HT1080 (cell line): ENCODE measurements around the gene HIP1. TPM values are rescaled to one million over a fixed set of nuclear protein-coding genes. Genes with fewer than 3 reads are reported as not detected.
"Not testable (repeated sequence)": the region's sequence is repeated elsewhere in the genome, so short reads cannot be mapped to it uniquely, and the experiment has no call there.

ENCODE experiments used
- DNase-seq: peaks from one replicate; pipeline ENCODE4 v3.0.0-alpha.2; 2015; ENCODE audit warnings: low read depth
- total RNA-seq: library from RNA; depleted of rRNA; stranded (reverse); fragments of >200 nt; shearing (Covaris generic); gene quantifications from 2 replicates; pipeline ENCODE4 v1.2.3, GENCODE V29; 2014

HIP1 gene
- total RNA-seq, 1 experiment from 2014 or later, result 4.6 TPM

- peak; percentile 54 for DNase-seq
Measured at GRCh38 chr7:75716992-75717626, 21.6 kb downstream of the HIP1 start.

GRCh38 chr7:75715864-75716263 lies 22.9 kb downstream of the HIP1 start:
- DNase-seq, result no peak

- no peak for DNase-seq
Measured at GRCh38 chr7:75712517-75713361, 26.0 kb downstream of the HIP1 start.

DNA sequence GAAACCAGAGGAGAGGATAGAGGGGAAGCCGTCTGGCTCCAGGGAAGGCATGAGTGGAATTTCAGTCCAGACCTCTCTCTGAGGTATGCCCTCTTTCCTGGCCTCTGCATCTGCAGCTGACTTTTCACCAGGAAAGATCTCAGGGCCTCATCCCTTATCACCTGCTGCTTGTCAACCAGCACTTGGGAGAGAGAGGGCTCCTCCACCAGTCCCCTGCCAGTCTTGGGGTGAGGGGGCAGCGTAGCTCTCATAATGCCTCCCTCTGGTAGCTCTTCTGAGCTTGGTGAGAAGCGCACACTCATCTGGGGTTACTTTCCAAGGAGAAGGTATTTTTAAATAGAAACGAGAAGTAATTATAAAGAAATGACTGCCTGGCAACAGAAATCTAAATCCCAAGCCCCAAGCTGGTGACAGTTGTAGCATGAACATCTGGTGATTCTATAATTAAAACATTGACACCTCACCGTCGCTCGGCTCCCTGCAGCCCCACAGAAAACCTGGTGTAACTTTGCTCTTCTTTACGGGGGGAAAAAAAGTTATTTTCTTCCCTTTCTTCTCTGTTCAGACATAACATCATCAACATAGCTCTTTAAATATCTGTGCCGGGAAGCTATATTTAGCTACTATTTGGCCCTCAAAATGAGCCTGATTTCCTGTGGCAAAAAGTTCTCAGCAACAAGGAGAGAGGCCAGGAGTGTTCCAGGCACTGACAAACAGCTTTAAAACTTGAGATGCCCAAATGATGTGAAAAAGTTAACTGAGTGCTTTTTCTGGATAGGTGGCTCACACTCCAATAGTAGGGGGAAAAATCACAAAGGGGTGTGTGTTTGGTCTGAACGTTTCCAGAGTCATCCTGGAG lies 26.9 kb downstream of the HIP1 start:
- DNase-seq, result no peak

DNA sequence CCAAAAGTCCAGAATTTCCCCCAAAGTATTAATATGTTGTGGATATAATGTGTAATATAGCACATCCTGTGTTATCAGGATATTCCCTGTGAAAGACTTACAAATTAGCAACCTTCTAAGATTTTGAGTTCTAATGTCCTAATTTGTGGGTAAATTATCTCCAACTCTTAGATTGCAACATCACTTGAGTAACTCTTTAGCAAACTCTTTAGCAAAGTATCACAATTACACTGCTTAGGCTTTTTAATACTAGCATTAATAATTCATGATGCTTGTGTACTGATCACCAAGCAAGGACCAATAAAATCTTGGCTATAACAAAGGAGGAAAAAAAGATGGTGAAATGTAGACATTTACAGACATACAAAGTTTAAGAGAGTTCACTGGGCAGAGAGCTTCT lies 27.7 kb downstream of the HIP1 start:
- no peak for DNase-seq

- DNase-seq, result no peak
Measured at GRCh38 chr7:75704928-75705327, 33.8 kb downstream of the HIP1 start.

- no peak for DNase-seq
Measured at GRCh38 chr7:75702515-75702914, 36.2 kb downstream of the HIP1 start.

DNA sequence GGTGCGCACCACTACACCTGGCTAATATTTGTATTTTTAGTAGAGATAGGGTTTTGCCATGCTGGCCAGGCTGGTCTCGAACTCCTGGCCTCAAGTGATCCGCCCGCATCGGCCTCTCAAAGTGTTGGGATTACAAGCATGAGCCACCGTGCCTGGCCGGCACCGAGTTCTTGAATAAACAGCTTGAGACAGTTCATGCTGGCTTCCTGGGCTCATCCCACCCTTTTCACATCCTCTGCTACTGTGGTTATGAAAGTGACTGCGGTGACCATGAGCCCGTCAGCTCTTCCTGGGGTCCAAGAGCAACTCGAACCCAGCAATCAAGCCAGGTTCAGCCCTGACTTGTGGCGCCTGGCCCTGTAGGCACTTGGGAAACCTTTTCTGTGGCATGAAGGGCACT lies 38.7 kb downstream of the HIP1 start:
- DNase-seq, result no peak

DNA sequence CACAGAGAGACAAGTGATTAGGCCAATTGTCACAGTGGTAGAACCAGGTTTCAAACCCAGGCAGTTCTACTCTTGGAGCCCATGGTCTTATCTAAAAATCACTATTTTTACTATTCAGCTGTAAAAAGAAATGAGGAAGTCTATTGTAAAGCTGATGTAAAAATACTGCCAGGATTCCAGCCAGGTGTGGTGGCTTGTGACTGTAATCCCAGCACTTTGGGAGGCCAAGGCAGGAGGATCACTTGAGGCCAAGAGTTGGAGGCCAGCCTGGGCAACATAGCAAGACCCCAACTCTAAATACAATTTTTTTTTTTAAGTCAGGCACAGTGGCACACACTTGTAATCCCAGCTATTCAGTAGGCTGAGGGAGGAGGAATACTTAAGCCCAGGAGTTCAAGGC lies 40.4 kb downstream of the HIP1 start:
- DNase-seq, result no peak

GRCh38 chr7:75696263-75697037 lies 42.3 kb downstream of the HIP1 start:
- no peak for DNase-seq

GRCh38 chr7:75694638-75695399 lies 43.9 kb downstream of the HIP1 start:
- no peak for DNase-seq

DNA sequence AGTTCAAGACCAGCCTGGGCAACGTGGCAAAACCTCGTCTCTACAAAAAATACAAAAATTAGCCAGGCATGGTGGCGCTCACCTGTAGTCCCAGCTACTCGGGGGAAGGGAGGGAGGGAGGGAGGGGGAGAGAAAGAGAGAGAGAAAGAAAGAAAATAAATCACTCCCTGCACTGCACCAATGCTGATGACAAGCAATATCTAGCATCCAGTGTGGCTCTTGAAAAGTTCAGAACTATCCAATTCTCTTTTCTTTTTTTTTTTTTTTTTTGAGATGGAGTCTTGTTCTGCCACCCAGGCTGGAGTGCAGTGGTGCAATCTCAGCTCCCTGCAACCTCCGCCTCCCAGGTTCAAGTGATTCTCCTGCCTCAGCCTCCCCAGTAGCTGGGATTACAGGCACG lies 45.1 kb downstream of the HIP1 start:
- DNase-seq, result not testable (repeated sequence)

- no peak for DNase-seq
Measured at GRCh38 chr7:75691793-75692543, 46.8 kb downstream of the HIP1 start.

GRCh38 chr7:75690121-75690523 lies 48.6 kb downstream of the HIP1 start:
- no peak for DNase-seq

DNA sequence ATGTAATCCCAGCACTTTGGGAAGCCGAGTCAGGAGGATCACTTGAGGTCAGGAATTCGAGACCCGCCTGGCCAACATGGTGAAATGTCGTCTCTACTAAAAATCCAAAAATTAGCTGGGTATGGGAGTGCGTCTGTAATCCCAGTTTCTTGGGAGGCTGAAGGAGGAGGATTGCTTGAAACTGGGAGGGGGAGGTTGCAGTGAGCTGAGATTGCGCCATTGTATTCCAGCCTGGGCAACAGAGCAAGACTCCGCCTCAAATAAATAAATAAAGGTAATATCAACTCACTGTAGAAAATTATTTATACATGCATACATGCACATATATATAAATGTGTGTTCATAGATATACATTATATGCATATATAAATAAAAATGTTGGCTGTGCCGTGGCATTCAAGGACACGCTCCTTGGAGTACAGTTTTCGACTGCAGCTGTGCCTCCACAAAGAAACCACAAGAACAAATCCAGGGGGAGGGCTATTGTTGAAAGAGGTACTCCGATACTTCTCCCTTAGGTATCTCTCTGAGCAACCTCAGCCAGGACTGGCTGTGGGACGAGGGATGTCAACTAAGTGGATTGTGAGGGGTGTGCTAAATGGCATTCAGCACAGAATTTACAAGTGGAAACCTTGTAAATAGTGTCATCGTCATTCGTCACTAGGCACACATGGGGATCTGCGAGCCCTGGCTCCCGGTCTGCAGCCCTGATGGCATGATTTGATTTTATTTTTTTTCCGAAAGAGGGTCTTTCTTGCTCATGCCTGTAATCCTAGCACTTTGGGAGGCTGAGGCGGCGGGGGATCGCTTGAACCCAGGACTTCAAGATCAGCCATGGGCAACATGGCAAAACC lies 49.3 kb downstream of the HIP1 start:
- no peak for DNase-seq

GRCh38 chr7:75688200-75689136 lies 50.3 kb downstream of the HIP1 start:
- DNase-seq, result no peak

- no peak for DNase-seq
Measured at GRCh38 chr7:75687246-75688088, 51.3 kb downstream of the HIP1 start.
